GM19438 (cell line): ENCODE measurements around the gene URB1.
"Not testable (repeated sequence)": the region's sequence is repeated elsewhere in the genome, so short reads cannot be mapped to it uniquely, and the experiment has no call there.

Experiments
- ATAC-seq: cut with Tn5 transposase; IDR thresholded peaks from one replicate; pipeline ENCODE4 v1.9.1; 2021; ENCODE audit warnings: low read depth; ENCODE audit not compliant: unreplicated experiment

Gene URB1

DNA sequence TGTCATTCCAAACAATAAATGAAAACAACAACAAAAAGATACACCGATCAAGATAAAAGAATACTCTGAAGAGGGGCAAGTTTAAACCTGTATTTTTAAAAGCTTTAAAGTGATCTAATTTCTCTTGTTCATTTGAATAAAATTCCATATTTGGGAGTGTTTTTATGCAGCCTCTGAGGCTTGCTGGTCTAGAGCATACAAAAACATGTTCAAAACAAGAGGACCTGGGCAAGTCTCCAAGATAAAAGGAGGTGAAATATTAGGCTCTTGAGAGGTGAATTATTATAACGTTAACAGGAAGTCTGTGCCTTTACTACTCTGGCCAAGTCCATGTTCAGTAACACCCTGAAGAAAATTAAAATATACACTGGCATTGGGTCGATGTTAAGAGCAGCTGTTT lies 20.1 kb downstream of the URB1 start:
- ATAC-seq: no peak

- no peak for ATAC-seq
Observed at GRCh38 chr21:32371913-32372314, 20.9 kb downstream of the URB1 start.

- ATAC-seq: no peak
Observed at GRCh38 chr21:32370998-32371766, 21.6 kb downstream of the URB1 start.

GRCh38 chr21:32368961-32369360 lies 23.9 kb downstream of the URB1 start:
- not testable (repeated sequence) for ATAC-seq

GRCh38 chr21:32368386-32368785 lies 24.4 kb downstream of the URB1 start:
- ATAC-seq: no peak

GRCh38 chr21:32367158-32367557 lies 25.7 kb downstream of the URB1 start:
- no peak for ATAC-seq

DNA sequence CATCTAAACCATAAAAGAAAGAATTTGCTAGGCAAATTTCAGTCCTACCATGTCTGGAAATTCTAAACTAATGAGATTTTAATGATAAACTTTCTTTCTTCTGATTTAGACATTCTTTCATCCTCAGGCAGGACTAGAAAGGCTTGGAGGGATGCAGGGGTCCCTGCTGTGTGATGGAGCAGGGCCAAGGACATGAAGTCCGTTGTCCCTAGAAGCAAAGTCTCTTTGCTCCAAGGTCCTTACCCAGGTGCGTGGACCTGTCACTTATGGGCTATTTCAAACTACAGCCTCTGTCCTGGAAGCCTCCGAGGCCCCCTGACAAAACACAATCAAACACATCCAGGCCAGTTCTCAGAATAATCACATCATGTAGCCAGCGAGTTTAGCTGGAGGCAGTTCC lies 26.6 kb downstream of the URB1 start:
- no peak for ATAC-seq

- ATAC-seq: no peak
Observed at GRCh38 chr21:32364796-32365195, 28.0 kb downstream of the URB1 start.

GRCh38 chr21:32364387-32364786 lies 28.4 kb downstream of the URB1 start:
- no peak for ATAC-seq

- ATAC-seq: no peak
Observed at GRCh38 chr21:32360401-32360975, 32.3 kb downstream of the URB1 start.

GRCh38 chr21:32359719-32360260 lies 33.0 kb downstream of the URB1 start:
- ATAC-seq: no peak

DNA sequence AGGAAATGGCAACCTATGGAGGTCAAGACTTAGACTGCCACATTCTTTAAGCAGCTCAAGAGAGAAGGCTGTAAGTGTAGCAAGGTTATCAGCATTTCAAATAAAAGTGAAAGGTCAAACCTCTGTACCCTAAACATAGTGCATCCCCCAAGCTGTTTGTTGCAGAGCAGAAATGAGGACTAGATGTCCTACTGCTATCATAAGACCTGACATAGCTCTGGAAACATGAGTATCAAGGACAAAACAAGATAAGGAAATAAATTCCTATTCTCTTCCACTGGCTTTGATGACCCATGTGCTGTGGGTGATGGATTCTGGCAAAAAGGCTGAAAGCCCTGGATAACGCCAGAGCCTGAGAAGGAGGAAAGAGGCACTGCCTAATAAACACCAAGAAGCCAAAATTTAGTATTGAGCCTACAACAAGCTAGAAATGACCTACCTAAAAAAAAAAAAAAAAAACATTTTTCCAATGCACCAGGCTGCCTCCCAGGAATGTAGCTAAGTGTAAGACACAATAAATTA lies 35.9 kb downstream of the URB1 start:
- no peak for ATAC-seq

GRCh38 chr21:32353002-32353711 lies 39.7 kb downstream of the URB1 start:
- no peak for ATAC-seq

GRCh38 chr21:32352526-32352925 lies 40.3 kb downstream of the URB1 start:
- ATAC-seq: no peak

DNA sequence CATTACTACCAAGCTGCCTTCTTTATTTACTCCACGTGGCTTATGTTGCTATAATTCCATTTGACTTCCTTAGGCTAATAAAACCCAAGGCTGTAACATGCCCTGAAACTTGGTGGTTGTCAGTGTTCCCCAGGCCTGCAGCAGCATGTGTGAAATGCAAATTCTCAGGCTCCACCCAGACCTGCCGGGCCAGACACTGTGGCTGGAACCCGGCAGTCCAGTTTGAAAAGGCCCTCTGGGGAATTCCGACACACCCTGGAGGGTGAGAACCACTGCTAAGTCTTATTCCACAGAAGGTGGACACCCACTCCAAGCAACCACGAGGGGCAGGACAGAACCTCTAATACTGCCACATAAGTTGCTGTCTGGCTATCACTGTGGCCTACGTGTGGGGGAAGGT lies 41.4 kb downstream of the URB1 start:
- no peak for ATAC-seq

GRCh38 chr21:32350981-32351380 lies 41.8 kb downstream of the URB1 start:
- no peak for ATAC-seq

DNA sequence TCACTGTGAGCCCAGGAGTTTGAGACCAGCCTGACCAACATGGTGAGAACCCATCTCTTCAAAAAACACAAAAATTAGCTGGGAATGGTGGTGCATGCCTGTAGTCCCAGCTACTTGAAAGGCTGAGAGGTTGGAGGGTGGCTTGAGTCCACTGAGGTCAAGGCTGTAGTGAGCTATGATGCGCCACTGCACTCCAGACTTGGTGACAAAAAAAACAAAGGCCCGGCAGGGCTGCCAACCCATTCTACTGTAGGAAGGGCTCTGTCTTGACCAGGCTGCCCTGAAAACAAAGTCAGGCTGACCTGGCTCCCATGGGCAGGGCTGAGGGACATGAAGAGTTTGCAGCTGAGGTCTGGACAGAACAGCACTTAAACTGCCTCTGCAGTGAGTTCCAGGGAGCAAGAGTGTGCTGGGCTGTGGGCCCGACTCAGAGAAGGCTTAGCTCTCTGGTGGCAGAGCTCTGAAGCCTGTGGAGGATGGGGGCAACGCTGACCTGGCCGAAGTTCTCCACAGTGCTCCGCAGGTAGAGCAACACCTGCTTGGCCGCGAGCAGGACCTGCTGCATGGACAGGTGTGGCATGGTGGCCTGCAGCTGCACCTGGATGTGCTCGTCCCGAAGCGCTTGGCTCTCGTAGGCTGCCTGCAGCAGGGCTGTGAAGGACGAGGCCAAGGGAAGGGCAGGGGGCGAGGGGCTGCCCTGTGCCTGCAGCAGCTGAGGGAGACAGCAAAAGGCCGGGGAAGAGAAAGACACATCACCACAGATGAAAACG lies 42.4 kb downstream of the URB1 start:
- ATAC-seq: no peak

GRCh38 chr21:32349333-32349944 lies 43.4 kb downstream of the URB1 start:
- ATAC-seq: no peak

GRCh38 chr21:32348604-32349332 lies 44.0 kb downstream of the URB1 start:
- no peak for ATAC-seq
